ENCODE results near the gene PRKCQ.

PRKCQ gene

GRCh38 chr10:6535156-6535764 lies 44.8 kb downstream of the PRKCQ start:
- H3K4me3 ChIP-seq (ENCODE audit: low read length), result no peak overlapping the region
- no peak for TF ChIP-seq ZNF274 (IDR thresholded peaks at IDR 0.05; ENCODE audit: low read depth, low read length)

- no peak overlapping the region for H3K4me3 ChIP-seq (ENCODE audit: low read length)
- no peak for TF ChIP-seq ZNF274 (IDR thresholded peaks at IDR 0.05; ENCODE audit: low read depth, low read length)
Observed at GRCh38 chr10:6532321-6532720, 47.8 kb downstream of the PRKCQ start.

- H3K4me3 ChIP-seq (ENCODE audit: low read length), result no peak overlapping the region
Observed at GRCh38 chr10:6530966-6531365, 49.1 kb downstream of the PRKCQ start.

GRCh38 chr10:6530211-6530840 lies 49.8 kb downstream of the PRKCQ start:
- no peak overlapping the region for H3K4me3 ChIP-seq (ENCODE audit: low read length)
- TF ChIP-seq ZNF274 (IDR thresholded peaks at IDR 0.05; ENCODE audit: low read depth, low read length), result no peak

More at GRCh38 chr10:6530966-6531365, 49.1 kb downstream of the PRKCQ start:
- TF ChIP-seq ZNF274 (IDR thresholded peaks at IDR 0.05; ENCODE audit: low read depth, low read length), result no peak

GRCh38 chr10:6528198-6528950 lies 51.7 kb downstream of the PRKCQ start:
- no peak for TF ChIP-seq ZNF274 (IDR thresholded peaks at IDR 0.05; ENCODE audit: low read depth, low read length)

GRCh38 chr10:6525599-6526165 lies 54.4 kb downstream of the PRKCQ start:
- no peak for TF ChIP-seq ZNF274 (IDR thresholded peaks at IDR 0.05; ENCODE audit: low read depth, low read length)
- H3K4me3 ChIP-seq (ENCODE audit: low read length), result no peak overlapping the region

More at GRCh38 chr10:6528198-6528950, 51.7 kb downstream of the PRKCQ start:
- H3K4me3 ChIP-seq (ENCODE audit: low read length), result no peak overlapping the region

- TF ChIP-seq ZNF274 (IDR thresholded peaks at IDR 0.05; ENCODE audit: low read depth, low read length), result no peak
- H3K4me3 ChIP-seq (ENCODE audit: low read length), result no peak overlapping the region
Observed at GRCh38 chr10:6522230-6522629, 57.8 kb downstream of the PRKCQ start.

- TF ChIP-seq ZNF274 (IDR thresholded peaks at IDR 0.05; ENCODE audit: low read depth, low read length), result no peak
- no peak overlapping the region for H3K4me3 ChIP-seq (ENCODE audit: low read length)
Observed at GRCh38 chr10:6520138-6520537, 59.9 kb downstream of the PRKCQ start.

GRCh38 chr10:6518791-6519429 lies 61.2 kb downstream of the PRKCQ start:
- H3K4me3 ChIP-seq (ENCODE audit: low read length), result no peak overlapping the region
- TF ChIP-seq ZNF274 (IDR thresholded peaks at IDR 0.05; ENCODE audit: low read depth, low read length), result no peak

GRCh38 chr10:6516929-6517284 lies 63.2 kb downstream of the PRKCQ start:
- no peak overlapping the region for H3K4me3 ChIP-seq (ENCODE audit: low read length)
- no peak for TF ChIP-seq ZNF274 (IDR thresholded peaks at IDR 0.05; ENCODE audit: low read depth, low read length)

GRCh38 chr10:6516281-6516928 lies 63.7 kb downstream of the PRKCQ start:
- H3K4me3 ChIP-seq (ENCODE audit: low read length), result no peak overlapping the region
- TF ChIP-seq ZNF274 (IDR thresholded peaks at IDR 0.05; ENCODE audit: low read depth, low read length), result no peak

GRCh38 chr10:6514844-6515780 lies 65.0 kb downstream of the PRKCQ start:
- TF ChIP-seq ZNF274 (IDR thresholded peaks at IDR 0.05; ENCODE audit: low read depth, low read length), result no peak

GRCh38 chr10:6514180-6514579 lies 65.9 kb downstream of the PRKCQ start:
- H3K4me3 ChIP-seq (ENCODE audit: low read length), result no peak overlapping the region
- no peak for TF ChIP-seq ZNF274 (IDR thresholded peaks at IDR 0.05; ENCODE audit: low read depth, low read length)

More at GRCh38 chr10:6514844-6515780, 65.0 kb downstream of the PRKCQ start:
- no peak overlapping the region for H3K4me3 ChIP-seq (ENCODE audit: low read length)

All from GM08714 (cell line).